Neural progenitor cell (in vitro differentiated cells): ENCODE data around the gene BMPR1B.

Experiments used
- EZH2 ChIP-seq: fragments of 200-600 bp; sonication (generic); IDR thresholded peaks from 2 replicates; pipeline ENCODE4 v1.6.1; 2017; ENCODE audit warnings: antibody characterized with exemption, mild to moderate bottlenecking, moderate library complexity
- EZH2phosphoT487 ChIP-seq: fragments of 200-600 bp; sonication (generic); IDR thresholded peaks from 2 replicates; pipeline ENCODE4 v1.6.1; 2017; ENCODE audit warnings: antibody characterized with exemption
- TF ChIP-seq, protein P1 (sequence below): fragments of 200-600 bp; sonication (generic); IDR thresholded peaks from 2 replicates; pipeline ENCODE4 v1.5.1; 2017; ENCODE audit warnings: antibody characterized with exemption, mild to moderate bottlenecking

DNA sequence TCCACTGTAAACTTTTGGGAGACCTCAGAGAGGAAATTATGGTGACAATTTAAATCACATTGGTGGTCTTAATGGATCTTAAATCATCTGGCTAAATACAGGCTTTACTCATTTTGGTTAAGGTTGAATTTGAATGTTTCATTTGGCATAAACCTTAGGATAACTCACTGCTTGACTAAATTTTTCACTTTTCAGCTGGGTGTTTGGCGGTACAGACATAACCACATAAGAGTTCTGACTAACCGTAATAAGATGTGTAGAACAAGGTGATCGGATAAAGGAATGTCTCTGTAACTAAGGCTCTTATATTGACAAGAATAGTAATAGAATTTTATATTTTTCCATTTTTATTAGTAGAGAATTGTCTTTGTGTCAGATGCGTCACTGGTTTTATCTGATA is 281.0 kb downstream of the BMPR1B start:
- TF ChIP-seq, protein P1, sequence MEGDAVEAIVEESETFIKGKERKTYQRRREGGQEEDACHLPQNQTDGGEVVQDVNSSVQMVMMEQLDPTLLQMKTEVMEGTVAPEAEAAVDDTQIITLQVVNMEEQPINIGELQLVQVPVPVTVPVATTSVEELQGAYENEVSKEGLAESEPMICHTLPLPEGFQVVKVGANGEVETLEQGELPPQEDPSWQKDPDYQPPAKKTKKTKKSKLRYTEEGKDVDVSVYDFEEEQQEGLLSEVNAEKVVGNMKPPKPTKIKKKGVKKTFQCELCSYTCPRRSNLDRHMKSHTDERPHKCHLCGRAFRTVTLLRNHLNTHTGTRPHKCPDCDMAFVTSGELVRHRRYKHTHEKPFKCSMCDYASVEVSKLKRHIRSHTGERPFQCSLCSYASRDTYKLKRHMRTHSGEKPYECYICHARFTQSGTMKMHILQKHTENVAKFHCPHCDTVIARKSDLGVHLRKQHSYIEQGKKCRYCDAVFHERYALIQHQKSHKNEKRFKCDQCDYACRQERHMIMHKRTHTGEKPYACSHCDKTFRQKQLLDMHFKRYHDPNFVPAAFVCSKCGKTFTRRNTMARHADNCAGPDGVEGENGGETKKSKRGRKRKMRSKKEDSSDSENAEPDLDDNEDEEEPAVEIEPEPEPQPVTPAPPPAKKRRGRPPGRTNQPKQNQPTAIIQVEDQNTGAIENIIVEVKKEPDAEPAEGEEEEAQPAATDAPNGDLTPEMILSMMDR: no peak
- TF ChIP-seq EZH2: no peak
- no peak for TF ChIP-seq EZH2phosphoT487
